ENCODE measurements around the gene HOATZ.
A peak's percentile ranks its signal among the peaks of the same experiment; 100 is the strongest.

Gene HOATZ

GRCh38 chr11:111514216-111515031 is at the start of gene HOATZ:
TSS of gene HOATZ (plus strand) at chr11:111514778. CDS start at chr11:111514785, 7 bp downstream.
- DNase-seq, result no peak

- DNase-seq, result no peak
These were observed 49.2 kb upstream of the HOATZ start for GRCh38 chr11:111465400-111465799.

GRCh38 chr11:111466615-111467014 is 48.0 kb upstream of the HOATZ start:
- DNase-seq, result no peak

GRCh38 chr11:111469200-111469599 is 45.4 kb upstream of the HOATZ start:
- DNase-seq, result no peak

- no peak for DNase-seq
These were observed 42.4 kb upstream of the HOATZ start for GRCh38 chr11:111472228-111472627.

- DNase-seq, result no peak
These were observed 40.1 kb upstream of the HOATZ start for GRCh38 chr11:111474432-111474831.

- no peak for DNase-seq
These were observed 38.2 kb upstream of the HOATZ start for GRCh38 chr11:111476366-111476765.

GRCh38 chr11:111476956-111477355 is 37.6 kb upstream of the HOATZ start:
- no peak for DNase-seq

GRCh38 chr11:111477898-111478297 is 36.7 kb upstream of the HOATZ start:
- no peak for DNase-seq

- DNase-seq, result no peak
These were observed 34.9 kb upstream of the HOATZ start for GRCh38 chr11:111479666-111480065.

GRCh38 chr11:111483431-111483830 is 31.1 kb upstream of the HOATZ start:
- DNase-seq, result no peak

- no peak for DNase-seq
These were observed 24.1 kb upstream of the HOATZ start for GRCh38 chr11:111490496-111490895.

GRCh38 chr11:111494040-111494439 is 20.5 kb upstream of the HOATZ start:
- DNase-seq, result no peak

- DNase-seq, result no peak
These were observed 15.1 kb upstream of the HOATZ start for GRCh38 chr11:111499483-111499882.

GRCh38 chr11:111500481-111500880 is 14.1 kb upstream of the HOATZ start:
- DNase-seq, result no peak

GRCh38 chr11:111502611-111503010 is 12.0 kb upstream of the HOATZ start:
- DNase-seq, result no peak

GRCh38 chr11:111510311-111510710 is 4.3 kb upstream of the HOATZ start:
- DNase-seq, result no peak

- DNase-seq, result peak; percentile 67
These were observed 2.0 kb upstream of the HOATZ start, which contains the start of gene BTG4 for GRCh38 chr11:111512296-111513239. TSS of gene BTG4 (minus strand) at chr11:111512386. CDS start at chr11:111498776, 13,610 bp downstream.

- no peak for DNase-seq
These were observed 1.4 kb upstream of the HOATZ start for GRCh38 chr11:111513240-111513605.

- DNase-seq, result no peak
These were observed 1.0 kb downstream of the HOATZ start for GRCh38 chr11:111515591-111515990.

- DNase-seq, result no peak
These were observed 4.1 kb downstream of the HOATZ start for GRCh38 chr11:111518668-111519067.

- DNase-seq, result no peak
These were observed 6.0 kb downstream of the HOATZ start for GRCh38 chr11:111520560-111520959.

GRCh38 chr11:111521135-111521534 is 6.6 kb downstream of the HOATZ start:
- DNase-seq, result no peak

- DNase-seq, result no peak
These were observed 7.8 kb downstream of the HOATZ start for GRCh38 chr11:111522426-111522825.

Measured in activated effector memory CD4-positive, alpha-beta T cell treated with anti-CD3 and anti-CD28 coated beads, Interleukin-2, amount 50 U/mL, for 16 hours (primary cell).